Measurements from ENCODE around the gene CDCA8. TPM values are rescaled to one million over a fixed set of nuclear protein-coding genes. Genes with fewer than 3 reads are reported as not detected.

Gene CDCA8
- total and polyA plus RNA-seq, 2 of the 13 experiments (the other 11 are each of a cell fraction or from before 2014, with no cell fraction given), result 24.1 to 38.6 TPM

DNA sequence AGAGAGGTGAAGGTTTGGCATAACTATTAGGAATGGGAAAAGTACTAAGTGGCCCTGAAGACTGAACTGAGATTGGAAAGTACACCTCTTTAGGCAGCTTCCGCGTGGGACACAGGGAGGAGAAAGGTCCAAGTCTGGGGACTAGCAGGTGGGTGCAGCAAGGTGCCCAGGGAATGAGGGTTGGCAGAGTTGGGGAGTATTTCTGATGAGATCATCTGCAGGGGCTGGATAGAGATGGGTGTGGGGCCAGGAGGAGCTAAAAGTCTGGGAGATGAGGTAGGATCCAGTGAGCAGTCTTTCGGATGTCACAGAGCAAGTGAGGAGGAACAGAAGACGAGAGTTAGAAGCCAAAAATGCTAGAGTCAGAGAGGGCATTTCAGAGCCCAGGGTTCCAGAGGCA lies 36.1 kb downstream of the CDCA8 start:
- H3K4me2 ChIP-seq (ENCODE audit: low read depth, low read length), result no peak overlapping the region
- H3K4me1 ChIP-seq (ENCODE audit: insufficient read depth, low read length), result peaks cover 36% of the 10 kb centered on the region
- no peak for DNase-seq (ENCODE audit: low spot score)
- H3K27ac ChIP-seq (ENCODE audit: extremely low read length, insufficient read depth, low read length), result no peak overlapping the region
- 53% methylated on average over 4 of the region's 4 CpGs for WGBS (ENCODE audit: low lambda C conversion rate)
- no peak overlapping the region for H3K4me3 ChIP-seq (replicated peaks in 1 of 3; ENCODE audit: insufficient read depth in 1 of 3, low read depth in 2 of 3, low read length in 3 of 3)
- no TSS peak for BruUV-seq (replicated peaks)
- no peak for FAIRE-seq
- no peaks in the 10 kb centered on the region for H3K36me3 ChIP-seq (replicated peaks in 1 of 2; ENCODE audit: control insufficient read depth in 1 of 2, insufficient read depth in 2 of 2, low read length in 2 of 2)
- ChIA-PET POLR2A (no interaction called here), CTCF (ENCODE audit: low intra/inter-chr PET ratio, low total read pairs) (no interaction called here)
- no peaks in the 10 kb centered on the region for H3K9me3 ChIP-seq (ENCODE audit: low read length)
- ATAC-seq, result no peak
- no peak overlapping the region for H3K9ac ChIP-seq (ENCODE audit: insufficient read depth, low read depth, low read length)
- intact Hi-C loops (cut with micrococcal nuclease; ENCODE audit: unreplicated experiment) (loop anchor here (10.0 kb wide), 1 partner anchor 66 kb away; the partner anchor contains the start of gene MANEAL), in situ Hi-C loops (cut with HindIII; ENCODE audit: extremely low pct_ligation_motif_present, low pct_unique_long_range_greater_than_20kb) (no loop called here)
- TF ChIP-seq ZNF724P (CRISPR knock-in tag; IDR thresholded peaks at IDR 0.05; ENCODE audit: borderline replicate concordance) (no peak), ZNF747 (CRISPR knock-in tag; IDR thresholded peaks at IDR 0.05; ENCODE audit: borderline replicate concordance) (no peak), ZNF253 (CRISPR knock-in tag; IDR thresholded peaks at IDR 0.05; ENCODE audit: borderline replicate concordance) (no peak), NFE2 (CRISPR knock-in tag; IDR thresholded peaks at IDR 0.05) (no peak), GPN1 (CRISPR knock-in tag; IDR thresholded peaks at IDR 0.05; ENCODE audit: borderline replicate concordance) (no peak), SATB2 (CRISPR knock-in tag; IDR thresholded peaks at IDR 0.05) (no peak), ZNF20 (CRISPR knock-in tag; IDR thresholded peaks at IDR 0.05) (no peak), MED13 (CRISPR knock-in tag; IDR thresholded peaks at IDR 0.05) (no peak), ZNF12 (CRISPR knock-in tag; IDR thresholded peaks at IDR 0.05) (no peak), ZNF224 (CRISPR knock-in tag; IDR thresholded peaks at IDR 0.05) (no peak), NCOA1 (CRISPR knock-in tag; IDR thresholded peaks at IDR 0.05) (no peak), YEATS4 (CRISPR knock-in tag; IDR thresholded peaks at IDR 0.05; ENCODE audit: borderline replicate concordance) (no peak), YEATS2 (CRISPR knock-in tag; IDR thresholded peaks at IDR 0.05; ENCODE audit: borderline replicate concordance) (no peak)
- TF ChIP-seq, protein P1, sequence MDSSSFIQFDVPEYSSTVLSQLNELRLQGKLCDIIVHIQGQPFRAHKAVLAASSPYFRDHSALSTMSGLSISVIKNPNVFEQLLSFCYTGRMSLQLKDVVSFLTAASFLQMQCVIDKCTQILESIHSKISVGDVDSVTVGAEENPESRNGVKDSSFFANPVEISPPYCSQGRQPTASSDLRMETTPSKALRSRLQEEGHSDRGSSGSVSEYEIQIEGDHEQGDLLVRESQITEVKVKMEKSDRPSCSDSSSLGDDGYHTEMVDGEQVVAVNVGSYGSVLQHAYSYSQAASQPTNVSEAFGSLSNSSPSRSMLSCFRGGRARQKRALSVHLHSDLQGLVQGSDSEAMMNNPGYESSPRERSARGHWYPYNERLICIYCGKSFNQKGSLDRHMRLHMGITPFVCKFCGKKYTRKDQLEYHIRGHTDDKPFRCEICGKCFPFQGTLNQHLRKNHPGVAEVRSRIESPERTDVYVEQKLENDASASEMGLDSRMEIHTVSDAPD (CRISPR knock-in tag; IDR thresholded peaks at IDR 0.05), result no peak
- TF ChIP-seq, protein P2, sequence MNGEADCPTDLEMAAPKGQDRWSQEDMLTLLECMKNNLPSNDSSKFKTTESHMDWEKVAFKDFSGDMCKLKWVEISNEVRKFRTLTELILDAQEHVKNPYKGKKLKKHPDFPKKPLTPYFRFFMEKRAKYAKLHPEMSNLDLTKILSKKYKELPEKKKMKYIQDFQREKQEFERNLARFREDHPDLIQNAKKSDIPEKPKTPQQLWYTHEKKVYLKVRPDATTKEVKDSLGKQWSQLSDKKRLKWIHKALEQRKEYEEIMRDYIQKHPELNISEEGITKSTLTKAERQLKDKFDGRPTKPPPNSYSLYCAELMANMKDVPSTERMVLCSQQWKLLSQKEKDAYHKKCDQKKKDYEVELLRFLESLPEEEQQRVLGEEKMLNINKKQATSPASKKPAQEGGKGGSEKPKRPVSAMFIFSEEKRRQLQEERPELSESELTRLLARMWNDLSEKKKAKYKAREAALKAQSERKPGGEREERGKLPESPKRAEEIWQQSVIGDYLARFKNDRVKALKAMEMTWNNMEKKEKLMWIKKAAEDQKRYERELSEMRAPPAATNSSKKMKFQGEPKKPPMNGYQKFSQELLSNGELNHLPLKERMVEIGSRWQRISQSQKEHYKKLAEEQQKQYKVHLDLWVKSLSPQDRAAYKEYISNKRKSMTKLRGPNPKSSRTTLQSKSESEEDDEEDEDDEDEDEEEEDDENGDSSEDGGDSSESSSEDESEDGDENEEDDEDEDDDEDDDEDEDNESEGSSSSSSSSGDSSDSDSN (CRISPR knock-in tag; IDR thresholded peaks at IDR 0.05), result no peak
- TF ChIP-seq, protein P3, sequence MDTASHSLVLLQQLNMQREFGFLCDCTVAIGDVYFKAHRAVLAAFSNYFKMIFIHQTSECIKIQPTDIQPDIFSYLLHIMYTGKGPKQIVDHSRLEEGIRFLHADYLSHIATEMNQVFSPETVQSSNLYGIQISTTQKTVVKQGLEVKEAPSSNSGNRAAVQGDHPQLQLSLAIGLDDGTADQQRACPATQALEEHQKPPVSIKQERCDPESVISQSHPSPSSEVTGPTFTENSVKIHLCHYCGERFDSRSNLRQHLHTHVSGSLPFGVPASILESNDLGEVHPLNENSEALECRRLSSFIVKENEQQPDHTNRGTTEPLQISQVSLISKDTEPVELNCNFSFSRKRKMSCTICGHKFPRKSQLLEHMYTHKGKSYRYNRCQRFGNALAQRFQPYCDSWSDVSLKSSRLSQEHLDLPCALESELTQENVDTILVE (CRISPR knock-in tag; IDR thresholded peaks at IDR 0.05), result no peak
- H2AFZ ChIP-seq (ENCODE audit: low read length), result no peak overlapping the region
- no peaks in the 10 kb centered on the region for H3K79me2 ChIP-seq (ENCODE audit: insufficient read depth, low read length)
- no peaks in the 10 kb centered on the region for H4K20me1 ChIP-seq (ENCODE audit: insufficient read depth, low read length)
- peaks cover 0 to 5% of the 10 kb centered on the region in 2 experiments; a peak in 2 of 5 replicates for H3K27me3 ChIP-seq (ENCODE audit: control insufficient read depth in 1 of 2, insufficient read depth in 2 of 2, low read length in 2 of 2)

All from HepG2 (cell line).